ENCODE measurements around the gene ACTN2.

Gene ACTN2

DNA sequence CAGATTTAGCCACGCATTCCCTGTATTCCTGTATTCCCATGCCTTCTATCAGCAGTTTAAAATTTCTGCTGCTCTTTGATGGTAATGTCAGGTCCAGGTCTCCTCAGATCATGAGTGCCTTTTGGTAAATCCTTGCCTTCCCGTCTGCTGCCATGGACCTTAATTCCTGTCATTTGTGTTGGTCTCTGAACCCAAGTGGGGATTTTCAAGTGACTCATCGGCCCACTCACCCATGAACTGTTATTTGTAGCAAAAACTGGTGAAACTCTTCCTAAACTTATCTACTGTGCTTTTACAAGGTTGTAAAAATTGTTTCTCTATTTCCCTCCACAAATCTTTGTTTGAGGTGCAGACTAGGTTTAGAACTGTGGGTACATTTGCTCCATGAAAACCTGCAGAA lies 47.4 kb downstream of the ACTN2 start:
- Histone ChIP-seq H3K36me3 (replicated peaks; ENCODE audit: low read depth, low read length) (no peaks in the 10 kb centered on the region), H3K4me2 (ENCODE audit: low read length) (no peak overlapping the region), H3K4me3 (ENCODE audit: low read length) (no peak overlapping the region), H3K79me2 (ENCODE audit: low read length) (no peaks in the 10 kb centered on the region), H3K9ac (ENCODE audit: low read length) (no peak overlapping the region), H4K20me1 (ENCODE audit: insufficient read depth, low read length) (no peaks in the 10 kb centered on the region), H3K27ac (ENCODE audit: low read length) (no peak overlapping the region), H3K27me3 (ENCODE audit: low read depth, low read length) (no peaks in the 10 kb centered on the region), H2AFZ (ENCODE audit: low read depth, low read length) (no peak overlapping the region), H3K4me1 (ENCODE audit: low read length) (peaks cover 8% of the 10 kb centered on the region), H3K9me3 (ENCODE audit: insufficient read depth, low read length) (no peaks in the 10 kb centered on the region)
- TF ChIP-seq, protein P1, sequence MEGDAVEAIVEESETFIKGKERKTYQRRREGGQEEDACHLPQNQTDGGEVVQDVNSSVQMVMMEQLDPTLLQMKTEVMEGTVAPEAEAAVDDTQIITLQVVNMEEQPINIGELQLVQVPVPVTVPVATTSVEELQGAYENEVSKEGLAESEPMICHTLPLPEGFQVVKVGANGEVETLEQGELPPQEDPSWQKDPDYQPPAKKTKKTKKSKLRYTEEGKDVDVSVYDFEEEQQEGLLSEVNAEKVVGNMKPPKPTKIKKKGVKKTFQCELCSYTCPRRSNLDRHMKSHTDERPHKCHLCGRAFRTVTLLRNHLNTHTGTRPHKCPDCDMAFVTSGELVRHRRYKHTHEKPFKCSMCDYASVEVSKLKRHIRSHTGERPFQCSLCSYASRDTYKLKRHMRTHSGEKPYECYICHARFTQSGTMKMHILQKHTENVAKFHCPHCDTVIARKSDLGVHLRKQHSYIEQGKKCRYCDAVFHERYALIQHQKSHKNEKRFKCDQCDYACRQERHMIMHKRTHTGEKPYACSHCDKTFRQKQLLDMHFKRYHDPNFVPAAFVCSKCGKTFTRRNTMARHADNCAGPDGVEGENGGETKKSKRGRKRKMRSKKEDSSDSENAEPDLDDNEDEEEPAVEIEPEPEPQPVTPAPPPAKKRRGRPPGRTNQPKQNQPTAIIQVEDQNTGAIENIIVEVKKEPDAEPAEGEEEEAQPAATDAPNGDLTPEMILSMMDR (IDR thresholded peaks at IDR 0.05; ENCODE audit: low read depth, low read length) = no peak
- no peak for TF ChIP-seq EZH2phosphoT487 (IDR thresholded peaks at IDR 0.05; ENCODE audit: low read depth)

DNA sequence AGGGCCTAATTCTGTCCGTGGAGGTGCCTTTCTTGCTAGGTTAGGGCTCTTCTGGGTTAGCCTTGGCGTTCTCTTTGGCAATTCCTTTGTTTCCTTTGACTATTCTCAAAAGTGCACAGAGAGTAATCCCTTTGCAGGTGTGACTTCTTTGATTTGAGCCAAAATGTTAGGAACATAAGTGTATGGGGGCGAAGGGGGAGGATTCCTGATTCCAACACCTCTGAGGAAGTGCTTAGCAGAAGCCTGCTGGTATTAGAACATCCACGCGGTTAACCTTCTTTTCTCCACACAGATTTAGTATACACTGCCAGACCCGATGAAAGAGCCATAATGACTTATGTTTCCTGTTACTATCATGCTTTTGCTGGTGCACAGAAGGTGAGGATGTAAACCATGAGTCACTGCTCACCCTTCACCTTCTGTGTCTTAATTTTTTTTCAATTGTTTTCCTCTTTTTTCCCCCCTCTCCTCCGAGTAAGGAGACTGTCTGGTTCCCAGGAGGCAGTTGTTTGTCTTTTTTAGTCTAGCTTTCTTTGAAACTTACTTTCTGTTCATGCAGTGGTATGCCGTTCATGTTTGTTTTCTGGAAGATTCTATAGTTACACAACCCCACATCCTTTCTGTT lies 48.0 kb downstream of the ACTN2 start:
- no peak for TF ChIP-seq EZH2phosphoT487 (IDR thresholded peaks at IDR 0.05; ENCODE audit: low read depth)
- TF ChIP-seq, protein P1 (IDR thresholded peaks at IDR 0.05; ENCODE audit: low read depth, low read length) = no peak
- Histone ChIP-seq H2AFZ (ENCODE audit: low read depth, low read length) (no peak overlapping the region), H3K79me2 (ENCODE audit: low read length) (no peaks in the 10 kb centered on the region), H3K4me1 (ENCODE audit: low read length) (peaks cover 8% of the 10 kb centered on the region), H3K27ac (ENCODE audit: low read length) (no peak overlapping the region), H4K20me1 (ENCODE audit: insufficient read depth, low read length) (no peaks in the 10 kb centered on the region), H3K27me3 (ENCODE audit: low read depth, low read length) (no peaks in the 10 kb centered on the region), H3K9ac (ENCODE audit: low read length) (no peak overlapping the region), H3K9me3 (ENCODE audit: insufficient read depth, low read length) (no peaks in the 10 kb centered on the region), H3K36me3 (replicated peaks; ENCODE audit: low read depth, low read length) (no peaks in the 10 kb centered on the region), H3K4me3 (ENCODE audit: low read length) (no peak overlapping the region), H3K4me2 (ENCODE audit: low read length) (no peak overlapping the region)

DNA sequence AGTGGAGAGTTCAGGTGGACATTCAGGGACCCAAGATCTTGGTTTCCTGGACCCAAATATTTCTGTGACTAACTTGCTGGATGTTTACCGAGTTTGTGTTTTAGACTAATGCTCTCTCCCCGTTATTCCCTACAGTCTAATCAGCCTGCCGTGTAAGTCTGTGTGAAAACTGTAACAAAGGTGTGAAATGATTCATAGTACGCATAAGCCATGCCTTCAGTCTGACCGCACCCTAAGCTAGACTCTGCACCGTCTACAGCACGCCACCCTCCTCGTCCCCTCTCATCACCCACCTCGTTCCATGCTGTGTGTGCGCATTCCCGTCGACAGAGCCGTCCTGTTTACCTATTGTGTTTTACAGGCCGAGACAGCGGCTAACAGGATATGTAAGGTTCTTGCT lies 50.5 kb downstream of the ACTN2 start:
- Histone ChIP-seq H2AFZ (ENCODE audit: low read depth, low read length) (no peak overlapping the region), H3K4me2 (ENCODE audit: low read length) (no peak overlapping the region), H3K36me3 (replicated peaks; ENCODE audit: low read depth, low read length) (no peaks in the 10 kb centered on the region), H3K4me3 (ENCODE audit: low read length) (no peak overlapping the region), H3K9me3 (ENCODE audit: insufficient read depth, low read length) (no peaks in the 10 kb centered on the region), H3K9ac (ENCODE audit: low read length) (no peak overlapping the region), H4K20me1 (ENCODE audit: insufficient read depth, low read length) (no peaks in the 10 kb centered on the region), H3K27ac (ENCODE audit: low read length) (no peak overlapping the region), H3K27me3 (ENCODE audit: low read depth, low read length) (no peaks in the 10 kb centered on the region), H3K4me1 (ENCODE audit: low read length) (peaks cover 8% of the 10 kb centered on the region), H3K79me2 (ENCODE audit: low read length) (no peaks in the 10 kb centered on the region)
- TF ChIP-seq EZH2phosphoT487 (IDR thresholded peaks at IDR 0.05; ENCODE audit: low read depth) = no peak
- TF ChIP-seq, protein P1 (IDR thresholded peaks at IDR 0.05; ENCODE audit: low read depth, low read length) = no peak

DNA sequence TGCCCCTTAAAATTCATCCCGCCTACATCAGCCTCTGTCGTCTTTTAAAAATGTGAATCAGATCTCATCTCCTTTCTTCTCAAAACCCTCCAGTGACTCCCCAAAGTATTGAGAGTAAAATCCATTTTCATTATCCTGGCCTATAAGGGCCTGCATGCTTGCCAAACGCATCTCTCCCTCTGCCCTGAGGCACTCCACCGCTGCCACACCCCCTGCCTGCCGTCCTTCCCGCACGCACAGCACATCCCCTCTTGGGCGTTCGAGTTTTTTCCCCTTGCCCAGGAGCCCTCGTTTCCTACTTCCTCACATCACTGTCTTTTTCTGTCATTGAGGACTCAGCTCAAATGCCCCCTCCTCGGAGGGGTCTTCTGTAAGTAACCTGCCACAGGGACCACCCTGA lies 55.5 kb downstream of the ACTN2 start:
- Histone ChIP-seq H3K9ac (ENCODE audit: low read length) (no peak overlapping the region), H3K27me3 (ENCODE audit: low read depth, low read length) (0 out of 2 replicates have a peak, but pooled peaks cover 3% of the 10 kb centered on the region), H3K9me3 (ENCODE audit: insufficient read depth, low read length) (no peaks in the 10 kb centered on the region), H3K27ac (ENCODE audit: low read length) (no peak overlapping the region), H3K36me3 (replicated peaks; ENCODE audit: low read depth, low read length) (no peaks in the 10 kb centered on the region), H4K20me1 (ENCODE audit: insufficient read depth, low read length) (no peaks in the 10 kb centered on the region), H3K4me3 (ENCODE audit: low read length) (no peak overlapping the region), H3K79me2 (ENCODE audit: low read length) (no peaks in the 10 kb centered on the region), H3K4me1 (ENCODE audit: low read length) (no peaks in the 10 kb centered on the region), H2AFZ (ENCODE audit: low read depth, low read length) (no peak overlapping the region), H3K4me2 (ENCODE audit: low read length) (no peak overlapping the region)
- TF ChIP-seq, protein P1 (IDR thresholded peaks at IDR 0.05; ENCODE audit: low read depth, low read length) = no peak
- TF ChIP-seq EZH2phosphoT487 (IDR thresholded peaks at IDR 0.05; ENCODE audit: low read depth) = no peak
